Activated CD8-positive, alpha-beta T cell treated with anti-CD3 and anti-CD28 coated beads for 36 hours (primary cell): ENCODE data around the gene GRAMD2A. TPM values are rescaled to one million over a fixed set of nuclear protein-coding genes. Genes with fewer than 3 reads are reported as not detected.

Experiments used
- ATAC-seq: fragments of 200-7000 bp; cut with Tn5 transposase; one replicate; pipeline ENCODE4 v1.10.0; 2021; ENCODE audit warnings: mild to moderate bottlenecking, moderate library complexity
- CTCF ChIA-PET: fragments of 350-600 bp; sonication (Branson Sonifier 250); formaldehyde crosslinking; loops from one replicate; lab custom pipeline; 2021; ENCODE audit warnings: antibody characterized with exemption; lab: Charles Lee
- POLR2A ChIA-PET: fragments of 350-600 bp; sonication (Branson Sonifier 250); formaldehyde crosslinking; loops from one replicate; lab custom pipeline; 2021; ENCODE audit warnings: antibody characterized with exemption; lab: Charles Lee
- DNase-seq: peaks from one replicate; pipeline ENCODE4 v3.0.0-alpha.2; 2020
- H3K27ac Mint-ChIP-seq: one replicate; pipeline ENCODE4 v1.8.0; 2021; ENCODE audit warnings: mild to moderate bottlenecking, mixed read lengths
- H3K27me3 Mint-ChIP-seq: one replicate; pipeline ENCODE4 v1.8.0; 2021; ENCODE audit warnings: mixed read lengths
- H3K36me3 Mint-ChIP-seq: one replicate; pipeline ENCODE4 v1.8.0; 2021; ENCODE audit warnings: low read depth, mixed read lengths
- H3K4me1 Mint-ChIP-seq: one replicate; pipeline ENCODE4 v1.8.0; 2021; ENCODE audit warnings: low read depth, mixed read lengths
- H3K4me3 Mint-ChIP-seq: one replicate; pipeline ENCODE4 v1.8.0; 2021; ENCODE audit warnings: mild to moderate bottlenecking, moderate library complexity, mixed read lengths
- H3K9me3 Mint-ChIP-seq: one replicate; pipeline ENCODE4 v1.8.0; 2021; ENCODE audit warnings: mixed read lengths
- intact Hi-C: fragments of 100-400 bp; cut with micrococcal nuclease; formaldehyde crosslinking; loops from one replicate; pipeline ENCODE4 v1.10.0; 2022
- total RNA-seq, 2 experiments: library from RNA; stranded (reverse); gene quantifications; one replicate each; pipeline ENCODE4 v1.2.3, GENCODE V29; 2021
- TF ChIP-seq, protein P1 (sequence below): fragments of 200-600 bp; IDR thresholded peaks from one replicate; pipeline ENCODE4 v1.8.0; 2022; ENCODE audit warnings: antibody characterized with exemption, mild to moderate bottlenecking

The GRAMD2A gene
- total RNA-seq, 2 experiments from 2014 or later = not detected

DNA sequence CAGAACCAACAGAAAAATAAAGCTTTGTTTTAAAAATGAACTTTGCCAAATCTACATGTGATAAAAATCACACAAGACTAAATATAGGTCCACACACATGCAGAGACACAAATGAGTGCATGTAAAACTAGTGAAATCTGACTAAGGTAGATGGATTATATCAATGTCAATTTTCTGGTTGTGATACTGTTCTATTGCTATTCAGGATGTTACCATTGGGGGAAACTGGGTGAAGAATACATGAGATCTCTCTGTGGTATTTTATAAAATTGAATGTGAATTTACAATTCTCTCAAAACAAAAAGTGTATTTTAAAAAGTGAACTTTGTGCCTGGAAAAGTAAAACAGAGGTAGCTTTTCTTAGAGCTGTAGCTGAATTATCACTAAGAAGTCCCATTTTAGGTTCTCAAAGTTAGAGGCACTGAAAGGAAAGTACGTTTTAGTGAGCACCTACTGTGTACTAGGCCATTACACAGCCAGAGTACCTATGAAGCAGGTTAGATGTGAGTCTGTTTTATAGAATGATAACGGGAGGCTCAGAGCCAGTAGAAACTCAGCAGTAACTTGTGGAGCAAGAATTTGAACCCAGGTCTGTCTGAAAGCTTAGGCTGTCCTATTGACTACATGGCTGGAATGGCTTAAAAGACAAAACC is 8.2 kb downstream of the GRAMD2A start:
- POLR2A ChIA-PET = no interaction called here
- no peaks in the 10 kb centered on the region for H3K4me1 Mint-ChIP-seq
- ATAC-seq (no peak), DNase-seq (no peak)
- H3K36me3 Mint-ChIP-seq = no peaks in the 10 kb centered on the region
- CTCF ChIA-PET = interaction anchor here (1.1 kb wide), 1 partner anchor 11 kb away, joined by 3 read pairs; no protein-coding TSS in a partner anchor
- TF ChIP-seq, protein P1, sequence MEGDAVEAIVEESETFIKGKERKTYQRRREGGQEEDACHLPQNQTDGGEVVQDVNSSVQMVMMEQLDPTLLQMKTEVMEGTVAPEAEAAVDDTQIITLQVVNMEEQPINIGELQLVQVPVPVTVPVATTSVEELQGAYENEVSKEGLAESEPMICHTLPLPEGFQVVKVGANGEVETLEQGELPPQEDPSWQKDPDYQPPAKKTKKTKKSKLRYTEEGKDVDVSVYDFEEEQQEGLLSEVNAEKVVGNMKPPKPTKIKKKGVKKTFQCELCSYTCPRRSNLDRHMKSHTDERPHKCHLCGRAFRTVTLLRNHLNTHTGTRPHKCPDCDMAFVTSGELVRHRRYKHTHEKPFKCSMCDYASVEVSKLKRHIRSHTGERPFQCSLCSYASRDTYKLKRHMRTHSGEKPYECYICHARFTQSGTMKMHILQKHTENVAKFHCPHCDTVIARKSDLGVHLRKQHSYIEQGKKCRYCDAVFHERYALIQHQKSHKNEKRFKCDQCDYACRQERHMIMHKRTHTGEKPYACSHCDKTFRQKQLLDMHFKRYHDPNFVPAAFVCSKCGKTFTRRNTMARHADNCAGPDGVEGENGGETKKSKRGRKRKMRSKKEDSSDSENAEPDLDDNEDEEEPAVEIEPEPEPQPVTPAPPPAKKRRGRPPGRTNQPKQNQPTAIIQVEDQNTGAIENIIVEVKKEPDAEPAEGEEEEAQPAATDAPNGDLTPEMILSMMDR = no peak
- peaks cover 16% of the 10 kb centered on the region for H3K27me3 Mint-ChIP-seq
- H3K9me3 Mint-ChIP-seq = no peaks in the 10 kb centered on the region
- intact Hi-C loops = no loop called here
- no peak overlapping the region for H3K4me3 Mint-ChIP-seq
- H3K27ac Mint-ChIP-seq = no peak overlapping the region

DNA sequence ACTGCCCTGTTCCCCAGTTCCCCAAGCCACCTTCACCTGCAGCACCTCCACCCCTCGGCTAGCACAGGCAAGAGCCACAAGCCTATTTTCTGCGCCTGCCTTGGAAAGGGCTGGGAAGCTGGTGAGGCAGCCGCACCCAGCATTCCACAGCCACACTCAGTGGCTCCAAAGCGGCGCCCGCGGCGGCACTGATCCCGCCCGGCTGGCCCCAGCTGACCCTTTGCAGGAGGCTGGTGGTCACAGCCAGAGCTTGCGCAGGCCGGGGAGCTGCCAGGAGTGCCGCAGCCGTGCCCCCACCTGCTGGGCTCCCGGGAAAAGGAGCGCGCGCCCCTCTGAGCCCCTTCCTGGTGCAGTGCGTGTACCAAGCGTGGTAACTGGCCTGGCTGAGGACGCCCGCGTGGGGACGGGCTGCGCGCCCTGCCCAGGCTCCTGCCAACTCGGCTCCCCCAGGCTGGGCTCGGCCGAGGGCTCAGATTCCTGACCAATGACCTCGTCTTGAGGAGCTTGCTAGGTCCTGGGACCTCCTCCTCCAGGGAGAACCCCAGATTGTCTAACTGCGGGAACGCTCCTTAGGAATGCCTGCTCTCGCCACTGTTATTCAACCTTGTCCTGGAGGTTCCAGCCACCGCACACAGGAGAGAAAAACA is 13.3 kb downstream of the GRAMD2A start:
- no peak for DNase-seq
- no peaks in the 10 kb centered on the region for H3K36me3 Mint-ChIP-seq
- POLR2A ChIA-PET = interaction anchor here (0.6 kb wide), 1 partner anchor 10 kb away, joined by 3 read pairs; no protein-coding TSS in a partner anchor
- H3K4me1 Mint-ChIP-seq = no peaks in the 10 kb centered on the region
- intact Hi-C loops = no loop called here
- no peak overlapping the region for H3K4me3 Mint-ChIP-seq
- CTCF ChIA-PET = no interaction called here
- no peaks in the 10 kb centered on the region for H3K9me3 Mint-ChIP-seq
- H3K27me3 Mint-ChIP-seq = peaks cover 25% of the 10 kb centered on the region
- no peak for ATAC-seq
- no peak overlapping the region for H3K27ac Mint-ChIP-seq
- TF ChIP-seq, protein P1 = no peak

DNA sequence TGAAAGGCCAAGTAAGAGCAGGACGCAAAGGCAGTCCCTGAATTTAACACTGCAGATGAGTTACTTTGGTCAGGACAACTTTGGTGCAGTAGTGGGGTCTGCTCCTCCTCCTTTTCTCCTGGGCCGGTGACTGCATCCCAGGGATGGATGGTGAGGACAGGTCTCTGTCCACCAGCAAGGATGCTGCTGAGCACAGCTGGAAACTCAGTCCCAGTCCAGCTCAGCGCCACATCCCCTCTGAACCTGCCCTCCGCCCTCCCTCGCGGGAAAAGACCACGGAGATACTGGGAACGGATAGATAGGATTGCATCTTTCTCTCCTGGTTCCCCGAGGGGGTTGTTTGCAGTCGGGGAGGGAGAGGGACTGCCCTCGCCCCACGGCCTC is 13.8 kb downstream of the GRAMD2A start:
- ChIA-PET POLR2A (no interaction called here), CTCF (no interaction called here)
- Mint-ChIP-seq H3K4me1 (no peaks in the 10 kb centered on the region), H3K9me3 (no peaks in the 10 kb centered on the region), H3K4me3 (no peak overlapping the region), H3K27me3 (peaks cover 25% of the 10 kb centered on the region), H3K36me3 (no peaks in the 10 kb centered on the region), H3K27ac (no peak overlapping the region)
- no peak for ATAC-seq
- TF ChIP-seq, protein P1 = no peak
- no peak for DNase-seq
- intact Hi-C loops = no loop called here

DNA sequence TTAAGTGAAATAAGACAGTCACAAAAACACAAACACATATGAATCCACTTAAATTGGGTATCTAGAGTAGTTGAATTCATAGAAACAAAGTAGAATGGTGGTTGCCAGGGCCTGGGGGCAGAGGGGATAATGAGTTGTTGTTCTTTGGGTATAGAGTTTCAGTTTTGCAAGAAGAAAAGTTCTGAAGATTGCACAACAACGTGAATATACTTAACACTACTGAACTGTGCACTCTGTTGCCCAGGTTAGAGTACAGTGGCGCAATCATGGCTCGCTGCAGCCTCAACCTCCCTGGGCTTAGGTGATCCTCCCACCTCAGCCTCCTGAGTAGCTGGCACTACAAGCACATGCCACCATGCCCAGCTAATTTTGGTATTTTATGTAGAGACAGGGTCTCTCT is 14.9 kb downstream of the GRAMD2A start:
- ChIA-PET CTCF (no interaction called here), POLR2A (no interaction called here)
- no peak overlapping the region for H3K4me3 Mint-ChIP-seq
- intact Hi-C loops = no loop called here
- no peaks in the 10 kb centered on the region for H3K9me3 Mint-ChIP-seq
- H3K27ac Mint-ChIP-seq = no peak overlapping the region
- TF ChIP-seq, protein P1 = no peak
- H3K27me3 Mint-ChIP-seq = peaks cover 25% of the 10 kb centered on the region
- ATAC-seq (no peak), DNase-seq (no peak)
- no peaks in the 10 kb centered on the region for H3K36me3 Mint-ChIP-seq
- no peaks in the 10 kb centered on the region for H3K4me1 Mint-ChIP-seq

DNA sequence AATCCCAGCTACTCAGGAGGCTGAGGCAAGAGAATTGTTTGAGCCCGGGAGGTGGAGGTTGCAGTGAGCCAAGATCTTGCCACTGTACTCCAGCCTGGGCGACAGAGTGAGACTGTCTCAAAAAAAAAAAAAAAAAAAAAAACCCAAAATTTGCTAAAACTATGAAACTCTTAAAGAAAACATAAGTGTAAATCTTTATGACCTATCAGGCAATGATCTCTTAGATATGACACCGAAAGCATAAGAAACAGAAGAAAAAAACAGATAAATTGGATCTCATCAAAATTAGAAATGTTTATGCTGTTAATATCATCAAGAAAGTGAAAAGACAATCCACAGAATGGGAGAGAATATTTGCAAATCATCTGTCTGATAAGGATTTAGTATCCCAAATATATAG is 15.3 kb downstream of the GRAMD2A start:
- Mint-ChIP-seq H3K9me3 (no peaks in the 10 kb centered on the region), H3K36me3 (no peaks in the 10 kb centered on the region), H3K27ac (no peak overlapping the region), H3K4me3 (no peak overlapping the region), H3K27me3 (peaks cover 25% of the 10 kb centered on the region), H3K4me1 (no peaks in the 10 kb centered on the region)
- ChIA-PET CTCF (no interaction called here), POLR2A (interaction anchor here (1.9 kb wide), 1 partner anchor 16 kb away, joined by 5 read pairs; the partner anchor contains the start of gene GRAMD2A)
- intact Hi-C loops = no loop called here
- ATAC-seq (no peak), DNase-seq (no peak)
- TF ChIP-seq, protein P1 = no peak
